Osteocyte (in vitro differentiated cells): Measurements from ENCODE around the gene SPPL2C. TPM values are rescaled to one million over a fixed set of nuclear protein-coding genes. Genes with fewer than 3 reads are reported as not detected.
"Not testable (repeated sequence)": the region's sequence is repeated elsewhere in the genome, so short reads cannot be mapped to it uniquely, and the experiment has no call there.

Experiments
- DNase-seq: peaks from one replicate; pipeline ENCODE4 v3.0.0; 2021; ENCODE audit warnings: mixed read lengths; ENCODE audit not compliant: unreplicated experiment; ENCODE audit errors: extremely low spot score
- H3K27ac Mint-ChIP-seq: one replicate; pipeline ENCODE4 v1.8.0; 2021; ENCODE audit warnings: mild to moderate bottlenecking, mixed read lengths; ENCODE audit not compliant: unreplicated experiment
- H3K27me3 Mint-ChIP-seq: one replicate; pipeline ENCODE4 v1.8.0; 2021; ENCODE audit warnings: mixed read lengths; ENCODE audit not compliant: unreplicated experiment
- H3K36me3 Mint-ChIP-seq: one replicate; pipeline ENCODE4 v1.8.0; 2021; ENCODE audit warnings: mixed read lengths; ENCODE audit not compliant: unreplicated experiment
- H3K4me1 Mint-ChIP-seq: one replicate; pipeline ENCODE4 v1.8.0; 2021; ENCODE audit warnings: mixed read lengths; ENCODE audit not compliant: unreplicated experiment
- H3K4me3 Mint-ChIP-seq: one replicate; pipeline ENCODE4 v1.8.0; 2021; ENCODE audit warnings: mild to moderate bottlenecking, moderate library complexity, mixed read lengths; ENCODE audit not compliant: unreplicated experiment
- H3K9me3 Mint-ChIP-seq: one replicate; pipeline ENCODE4 v1.8.0; 2021; ENCODE audit warnings: mixed read lengths; ENCODE audit not compliant: unreplicated experiment
- CTCF ChIP-seq: fragments of 200-600 bp; sonication (generic); IDR thresholded peaks from 2 replicates; pipeline ENCODE4 v1.5.0; 2021; ENCODE audit warnings: antibody characterized with exemption, mild to moderate bottlenecking, moderate library complexity
- total RNA-seq: library from RNA; stranded (reverse); gene quantifications from 2 replicates; pipeline ENCODE4 v1.2.1, GENCODE V29; 2021

SPPL2C gene
- total RNA-seq, 1 donor from 2014 or later, result not detected

DNA sequence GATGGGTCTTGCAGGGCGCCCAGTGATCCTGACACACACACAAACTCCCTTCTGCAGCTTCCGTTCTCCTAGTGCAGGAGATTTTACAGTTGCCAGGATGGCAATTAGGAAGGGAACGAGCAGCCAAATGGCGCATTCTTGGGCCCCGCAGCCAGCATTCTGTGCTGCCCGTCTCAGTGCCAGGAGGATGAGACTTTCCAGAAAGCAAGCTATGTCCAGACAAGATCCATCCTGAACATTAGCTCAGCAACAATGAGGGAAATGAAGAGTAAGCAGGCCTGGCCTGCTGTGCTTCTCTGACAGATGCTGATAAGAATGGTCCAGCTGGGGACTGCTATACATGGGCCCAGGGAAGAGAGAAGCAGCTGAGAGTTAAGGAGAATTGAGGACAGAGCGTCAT, 16.5 kb downstream of the SPPL2C start:
- peaks cover 32% of the 10 kb centered on the region for H3K27me3 Mint-ChIP-seq
- no peak for TF ChIP-seq CTCF
- no peaks in the 10 kb centered on the region for H3K4me1 Mint-ChIP-seq
- no peak overlapping the region for H3K4me3 Mint-ChIP-seq
- H3K27ac Mint-ChIP-seq, result no peak overlapping the region
- no peak for DNase-seq
- no peaks in the 10 kb centered on the region for H3K9me3 Mint-ChIP-seq
- no peaks in the 10 kb centered on the region for H3K36me3 Mint-ChIP-seq

DNA sequence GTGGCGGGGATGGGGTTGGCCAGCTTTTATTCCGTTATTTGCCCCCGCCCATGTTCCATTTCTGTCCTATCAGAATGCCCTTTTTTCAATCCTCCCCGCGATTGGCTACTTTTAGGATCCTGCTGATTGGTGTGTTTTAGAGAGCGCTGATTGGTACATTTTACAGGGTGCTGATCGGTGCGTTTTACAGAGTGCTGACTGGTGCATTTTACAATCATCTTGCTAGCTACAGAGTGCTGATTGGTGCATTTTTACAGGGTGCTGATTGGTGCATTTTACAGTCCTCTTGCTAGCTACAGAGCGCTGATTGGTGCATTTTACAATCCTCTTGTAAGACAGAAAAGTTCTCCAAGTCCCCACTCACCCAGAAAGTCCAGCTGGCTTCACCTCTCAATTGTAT, 17.4 kb downstream of the SPPL2C start:
- not testable (repeated sequence) for H3K4me1 Mint-ChIP-seq, DNase-seq, H3K4me3 Mint-ChIP-seq, H3K36me3 Mint-ChIP-seq, H3K9me3 Mint-ChIP-seq, H3K27ac Mint-ChIP-seq
- peaks cover 36% of the 10 kb centered on the region for H3K27me3 Mint-ChIP-seq

- no peak for DNase-seq
- no peaks in the 10 kb centered on the region for H3K9me3 Mint-ChIP-seq
- H3K4me3 Mint-ChIP-seq, result no peak overlapping the region
- H3K27me3 Mint-ChIP-seq, result peaks cover 32% of the 10 kb centered on the region
- H3K27ac Mint-ChIP-seq, result no peak overlapping the region
- TF ChIP-seq CTCF, result no peak
- no peaks in the 10 kb centered on the region for H3K4me1 Mint-ChIP-seq
- H3K36me3 Mint-ChIP-seq, result no peaks in the 10 kb centered on the region
These were observed 19.4 kb downstream of the SPPL2C start for GRCh38 chr17:45863857-45864654.

DNA sequence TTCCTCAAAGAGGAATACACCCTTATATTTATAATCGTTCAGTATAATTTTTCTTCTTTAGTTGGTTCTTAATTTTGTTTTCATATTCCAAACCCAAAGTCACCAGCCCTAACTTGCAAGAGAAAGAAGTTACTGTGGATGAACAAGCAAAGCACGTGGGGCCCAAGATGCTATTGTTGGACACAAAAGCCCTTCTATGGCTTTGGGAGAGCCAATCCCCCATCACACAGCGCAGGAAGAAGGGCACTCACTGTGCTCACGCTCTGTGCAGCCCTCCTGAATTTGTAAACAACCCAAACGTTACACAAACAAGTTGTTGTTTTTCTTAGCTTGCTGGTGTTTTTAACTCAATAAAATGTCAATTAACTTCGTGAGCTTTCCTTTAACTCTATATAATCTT, 22.5 kb downstream of the SPPL2C start:
- Mint-ChIP-seq H3K4me1 (peaks cover 6% of the 10 kb centered on the region), H3K4me3 (no peak overlapping the region), H3K27me3 (peaks cover 27% of the 10 kb centered on the region), H3K27ac (no peak overlapping the region), H3K36me3 (no peaks in the 10 kb centered on the region), H3K9me3 (no peaks in the 10 kb centered on the region)
- TF ChIP-seq CTCF, result no peak
- DNase-seq, result no peak

- Mint-ChIP-seq H3K4me3 (no peak overlapping the region), H3K27ac (no peak overlapping the region), H3K27me3 (peaks cover 27% of the 10 kb centered on the region), H3K9me3 (no peaks in the 10 kb centered on the region), H3K4me1 (peaks cover 6% of the 10 kb centered on the region), H3K36me3 (no peaks in the 10 kb centered on the region)
- no peak for TF ChIP-seq CTCF
- no peak for DNase-seq
These were observed 23.0 kb downstream of the SPPL2C start for GRCh38 chr17:45867702-45868101.
